ENCODE measurements around the gene ODAD4. TPM values are rescaled to one million over a fixed set of nuclear protein-coding genes. Genes with fewer than 3 reads are reported as not detected.

The ODAD4 gene
- total RNA-seq, 1 experiment from 2014 or later, result 0.98 TPM

DNA sequence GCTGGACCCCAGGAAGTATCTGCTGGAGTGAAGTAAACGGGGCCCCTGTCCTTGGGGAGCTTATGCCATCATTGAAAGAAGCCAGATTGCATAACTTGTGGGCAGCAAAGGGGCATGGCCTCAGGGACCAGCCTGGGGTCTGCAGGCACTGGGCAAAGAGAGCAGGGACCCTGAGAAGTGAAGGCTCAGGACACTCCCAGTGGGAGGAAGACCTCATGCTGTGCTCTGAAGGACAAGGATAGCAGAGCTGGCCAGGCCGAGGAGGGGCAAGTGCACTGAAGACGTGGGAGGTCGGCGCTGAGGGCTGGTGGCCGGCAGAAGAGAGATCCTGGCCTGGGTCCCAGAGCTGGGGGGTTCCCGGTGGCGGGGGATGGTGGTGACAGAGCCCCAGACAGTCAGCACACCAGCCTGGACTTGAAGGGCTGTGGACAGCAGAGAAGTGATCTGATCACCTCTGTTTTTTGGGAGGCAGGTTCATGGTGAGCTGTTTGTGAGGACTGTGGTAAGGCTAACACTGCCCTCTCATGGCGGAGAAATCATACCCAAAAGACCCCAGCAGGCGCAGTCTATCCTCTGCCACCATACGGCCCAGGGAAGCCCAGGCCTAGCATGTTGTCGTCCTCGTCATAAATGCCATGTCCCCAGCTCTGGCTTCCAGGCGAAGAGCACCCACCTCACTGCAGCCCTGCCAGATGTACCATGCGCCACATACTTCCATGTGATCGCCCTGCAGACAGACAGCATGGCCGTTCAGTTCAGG, 29.1 kb downstream of the ODAD4 start:
- ChIA-PET POLR2A (interaction anchor here (0.8 to 1.1 kb wide), 2 partner anchors 29 to 270 kb away, joined by 3 to 4 read pairs; partner anchors contain the start of gene ODAD4), RAD21 (ENCODE audit: low non-redundant PET in 1 of 2, low total read pairs in 2 of 2, uncharacterized antibody in 2 of 2, unreplicated experiment in 2 of 2) (interaction anchor here (0.7 to 1.4 kb wide), 3 partner anchors 29 to 222 kb away, joined by 3 to 4 read pairs (median 4); partner anchors contain the start of gene ODAD4 (in 1 of the 2)), CTCF (interaction anchor here (0.6 to 1.8 kb wide), 5 partner anchors 29 to 264 kb away, joined by 3 to 6 read pairs (median 4); partner anchors contain the start of gene ODAD4)
- TF ChIP-seq RAD21 (IDR thresholded peaks at IDR 0.05; ENCODE audit: low read depth), result peak; percentile 81
- TF ChIP-seq, protein P1, sequence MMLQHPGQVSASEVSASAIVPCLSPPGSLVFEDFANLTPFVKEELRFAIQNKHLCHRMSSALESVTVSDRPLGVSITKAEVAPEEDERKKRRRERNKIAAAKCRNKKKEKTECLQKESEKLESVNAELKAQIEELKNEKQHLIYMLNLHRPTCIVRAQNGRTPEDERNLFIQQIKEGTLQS (IDR thresholded peaks at IDR 0.05), result no peak
- TF ChIP-seq, protein P2, sequence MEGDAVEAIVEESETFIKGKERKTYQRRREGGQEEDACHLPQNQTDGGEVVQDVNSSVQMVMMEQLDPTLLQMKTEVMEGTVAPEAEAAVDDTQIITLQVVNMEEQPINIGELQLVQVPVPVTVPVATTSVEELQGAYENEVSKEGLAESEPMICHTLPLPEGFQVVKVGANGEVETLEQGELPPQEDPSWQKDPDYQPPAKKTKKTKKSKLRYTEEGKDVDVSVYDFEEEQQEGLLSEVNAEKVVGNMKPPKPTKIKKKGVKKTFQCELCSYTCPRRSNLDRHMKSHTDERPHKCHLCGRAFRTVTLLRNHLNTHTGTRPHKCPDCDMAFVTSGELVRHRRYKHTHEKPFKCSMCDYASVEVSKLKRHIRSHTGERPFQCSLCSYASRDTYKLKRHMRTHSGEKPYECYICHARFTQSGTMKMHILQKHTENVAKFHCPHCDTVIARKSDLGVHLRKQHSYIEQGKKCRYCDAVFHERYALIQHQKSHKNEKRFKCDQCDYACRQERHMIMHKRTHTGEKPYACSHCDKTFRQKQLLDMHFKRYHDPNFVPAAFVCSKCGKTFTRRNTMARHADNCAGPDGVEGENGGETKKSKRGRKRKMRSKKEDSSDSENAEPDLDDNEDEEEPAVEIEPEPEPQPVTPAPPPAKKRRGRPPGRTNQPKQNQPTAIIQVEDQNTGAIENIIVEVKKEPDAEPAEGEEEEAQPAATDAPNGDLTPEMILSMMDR (IDR thresholded peaks at IDR 0.05 in 2 of 3, conservative IDR thresholded peaks at IDR 0.05 in 1 of 3; ENCODE audit: borderline replicate concordance in 1 of 3, insufficient read depth in 1 of 3, low read depth in 2 of 3, low read length in 2 of 3), result peak; percentile 37 to 46 (median 44); a peak in 5 of 6 replicates
- BruUV-seq (replicated peaks), result no TSS peak
- ATAC-seq (peak; percentile 86), DNase-seq (ENCODE audit: low read depth, low spot score) (peak; percentile 27)
- Histone ChIP-seq H3K4me1 (ENCODE audit: control insufficient read depth in 1 of 2, insufficient read depth in 2 of 2, low read length in 2 of 2) (no peaks in the 10 kb centered on the region), H3K27me3 (ENCODE audit: insufficient read depth, low read length) (no peaks in the 10 kb centered on the region), H3K9ac (ENCODE audit: low read length) (no peak overlapping the region), H3K4me2 (ENCODE audit: low read length) (no peak overlapping the region), H3K9me2 (ENCODE audit: insufficient read depth) (no peaks in the 10 kb centered on the region), H3K79me2 (ENCODE audit: insufficient read depth, low read length) (no peaks in the 10 kb centered on the region), H4K20me1 (ENCODE audit: insufficient read depth) (no peaks in the 10 kb centered on the region), H3K9me3 (ENCODE audit: control insufficient read depth in 1 of 2, insufficient read depth in 1 of 2, low read depth in 1 of 2, low read length in 2 of 2) (no peaks in the 10 kb centered on the region), H3K4me3 (replicated peaks in 1 of 2; ENCODE audit: low read depth in 1 of 2, low read length in 2 of 2) (no peak overlapping the region), H3K27ac (ENCODE audit: low read depth, low read length) (no peak overlapping the region), H2AFZ (ENCODE audit: low read depth, low read length, poor library complexity, severe bottlenecking) (no peak overlapping the region), H3K36me3 (ENCODE audit: control insufficient read depth in 1 of 2, insufficient read depth in 2 of 2, low read length in 2 of 2) (no peaks in the 10 kb centered on the region)
- intact Hi-C loops (cut with micrococcal nuclease), result loop anchor here (5.0 kb wide), 1 partner anchor 143 kb away; no protein-coding TSS in a partner anchor

DNA sequence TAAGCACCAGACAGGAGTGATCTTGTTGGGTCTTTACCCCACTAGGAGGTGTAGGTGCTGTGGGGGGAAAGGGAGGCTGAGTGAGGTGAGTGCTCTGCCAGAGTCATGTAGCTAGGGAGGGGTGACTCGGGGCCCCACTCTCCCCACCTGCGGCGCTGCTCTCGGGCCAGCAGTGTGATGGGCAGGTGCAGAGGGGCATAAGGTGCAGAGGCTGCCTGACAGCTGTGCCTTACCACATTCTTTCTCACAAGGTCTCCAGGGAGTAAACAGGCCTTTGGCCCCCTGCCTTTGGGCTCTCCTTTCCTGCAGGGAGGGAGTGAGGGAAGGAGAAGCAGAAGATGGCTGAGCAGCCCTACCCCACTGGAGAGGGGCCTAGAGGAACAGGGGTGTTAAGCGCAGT, 31.7 kb downstream of the ODAD4 start:
- H3K27me3 ChIP-seq (ENCODE audit: insufficient read depth, low read length), result no peaks in the 10 kb centered on the region
- ATAC-seq (no peak), DNase-seq (ENCODE audit: low read depth, low spot score) (no peak)
- H3K27ac ChIP-seq (ENCODE audit: low read depth, low read length), result no peak overlapping the region
- H4K20me1 ChIP-seq (ENCODE audit: insufficient read depth), result no peaks in the 10 kb centered on the region
- no peaks in the 10 kb centered on the region for H3K36me3 ChIP-seq (ENCODE audit: control insufficient read depth in 1 of 2, insufficient read depth in 2 of 2, low read length in 2 of 2)
- H3K9me3 ChIP-seq (ENCODE audit: control insufficient read depth in 1 of 2, insufficient read depth in 1 of 2, low read depth in 1 of 2, low read length in 2 of 2), result no peaks in the 10 kb centered on the region
- ChIA-PET POLR2A (interaction anchor here (1.2 kb wide), 1 partner anchor 32 kb away, joined by 3 read pairs; the partner anchor contains the start of gene ODAD4), CTCF (no interaction called here), RAD21 (ENCODE audit: low non-redundant PET in 1 of 2, low total read pairs in 2 of 2, uncharacterized antibody in 2 of 2, unreplicated experiment in 2 of 2) (no interaction called here)
- no peak for TF ChIP-seq JUND (IDR thresholded peaks at IDR 0.05)
- BruUV-seq (replicated peaks), result no TSS peak
- intact Hi-C loops (cut with micrococcal nuclease), result loop anchor here (5.0 kb wide), 1 partner anchor 140 kb away; no protein-coding TSS in a partner anchor
- no peak overlapping the region for H3K4me2 ChIP-seq (ENCODE audit: low read length)
- no peak overlapping the region for H3K9ac ChIP-seq (ENCODE audit: low read length)
- no peak overlapping the region for H2AFZ ChIP-seq (ENCODE audit: low read depth, low read length, poor library complexity, severe bottlenecking)
- H3K9me2 ChIP-seq (ENCODE audit: insufficient read depth), result no peaks in the 10 kb centered on the region
- H3K4me1 ChIP-seq (ENCODE audit: control insufficient read depth in 1 of 2, insufficient read depth in 2 of 2, low read length in 2 of 2), result peaks cover 7 to 15% of the 10 kb centered on the region in 2 experiments
- H3K79me2 ChIP-seq (ENCODE audit: insufficient read depth, low read length), result peaks cover 4% of the 10 kb centered on the region; the same call in 1 of the 2 replicates
- H3K4me3 ChIP-seq (replicated peaks in 1 of 2; ENCODE audit: low read depth in 1 of 2, low read length in 2 of 2), result no peak overlapping the region
